ENCODE data around the gene ELP2. TPM values are rescaled to one million over a fixed set of nuclear protein-coding genes. Genes with fewer than 3 reads are reported as not detected.

ELP2 gene
- total and polyA plus RNA-seq, 12 donors: 33.7 to 69.2 (median 57.9) TPM

DNA sequence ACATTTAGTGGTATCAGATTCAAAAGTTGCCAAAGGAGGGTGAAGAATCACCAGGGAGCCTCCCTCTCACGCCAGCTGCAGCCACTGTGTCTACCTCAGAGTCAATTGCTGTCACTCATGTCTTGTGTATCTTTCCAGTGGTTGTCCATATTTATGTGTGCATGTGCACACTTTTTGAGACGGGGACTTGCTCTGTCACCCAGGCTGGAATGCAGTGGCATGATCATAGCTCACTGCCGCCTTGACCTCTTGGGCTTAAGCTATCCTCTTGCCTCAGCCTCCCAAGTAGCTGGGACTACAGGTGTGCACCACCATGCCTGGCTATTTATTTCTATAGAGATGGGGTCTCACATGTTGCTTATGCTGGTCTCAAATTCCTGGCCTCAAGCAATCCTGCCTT is 61.6 kb downstream of the ELP2 start:
- H3K36me3 ChIP-seq: no peaks in the 10 kb centered on the region
- TF ChIP-seq, protein P1, sequence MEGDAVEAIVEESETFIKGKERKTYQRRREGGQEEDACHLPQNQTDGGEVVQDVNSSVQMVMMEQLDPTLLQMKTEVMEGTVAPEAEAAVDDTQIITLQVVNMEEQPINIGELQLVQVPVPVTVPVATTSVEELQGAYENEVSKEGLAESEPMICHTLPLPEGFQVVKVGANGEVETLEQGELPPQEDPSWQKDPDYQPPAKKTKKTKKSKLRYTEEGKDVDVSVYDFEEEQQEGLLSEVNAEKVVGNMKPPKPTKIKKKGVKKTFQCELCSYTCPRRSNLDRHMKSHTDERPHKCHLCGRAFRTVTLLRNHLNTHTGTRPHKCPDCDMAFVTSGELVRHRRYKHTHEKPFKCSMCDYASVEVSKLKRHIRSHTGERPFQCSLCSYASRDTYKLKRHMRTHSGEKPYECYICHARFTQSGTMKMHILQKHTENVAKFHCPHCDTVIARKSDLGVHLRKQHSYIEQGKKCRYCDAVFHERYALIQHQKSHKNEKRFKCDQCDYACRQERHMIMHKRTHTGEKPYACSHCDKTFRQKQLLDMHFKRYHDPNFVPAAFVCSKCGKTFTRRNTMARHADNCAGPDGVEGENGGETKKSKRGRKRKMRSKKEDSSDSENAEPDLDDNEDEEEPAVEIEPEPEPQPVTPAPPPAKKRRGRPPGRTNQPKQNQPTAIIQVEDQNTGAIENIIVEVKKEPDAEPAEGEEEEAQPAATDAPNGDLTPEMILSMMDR (IDR thresholded peaks at IDR 0.05): no peak
- peaks cover 0 to 25% (median 11%) of the 10 kb centered on the region in 9 donors for H3K4me1 ChIP-seq
- no peak overlapping the region for H3K4me3 ChIP-seq
- H3K27me3 ChIP-seq: peaks cover 0 to 13% (median 0%) of the 10 kb centered on the region in 7 donors
- intact Hi-C loops (cut with DNase I): loop anchor here in 1 of 10 donors (10.0 kb wide), 1 partner anchor 94 kb away; no protein-coding TSS in a partner anchor
- no peak overlapping the region for H3K27ac ChIP-seq
- 96 to 98% methylated on average over 3 of the region's 3 CpGs for WGBS, 2 donors
- H3K9me3 ChIP-seq: no peaks in the 10 kb centered on the region
- no peak for DNase-seq
- no peak for ATAC-seq

DNA sequence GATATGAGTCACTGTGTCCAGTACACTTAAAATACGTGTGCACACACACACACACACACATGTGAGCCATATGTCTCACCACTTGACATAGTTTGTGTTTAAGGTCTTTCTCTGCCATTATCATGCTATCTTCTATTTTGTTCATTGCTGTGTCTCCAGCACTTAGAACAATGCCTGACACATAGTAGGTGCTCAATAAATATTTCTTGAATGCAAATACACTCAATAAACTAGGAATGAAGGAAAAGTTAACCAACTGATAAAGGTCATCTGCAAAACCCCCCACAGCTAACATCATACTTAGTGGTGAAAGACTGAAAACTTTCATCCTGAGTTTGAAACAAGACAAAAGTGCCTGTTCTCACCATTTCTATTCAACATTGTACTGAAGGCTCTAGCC is 62.0 kb downstream of the ELP2 start:
- whole genome bisulfite sequencing, 2 donors: 96 to 98% methylated on average over 1 of the region's 1 CpG
- DNase-seq (no peak), ATAC-seq (no peak)
- Histone ChIP-seq H3K4me1 (peaks cover 0 to 20% (median 8%) of the 10 kb centered on the region in 9 donors), H3K4me3 (no peak overlapping the region), H3K36me3 (no peaks in the 10 kb centered on the region), H3K27ac (no peak overlapping the region), H3K9me3 (no peaks in the 10 kb centered on the region), H3K27me3 (peaks cover 0 to 13% (median 0%) of the 10 kb centered on the region in 7 donors)
- TF ChIP-seq, protein P1 (IDR thresholded peaks at IDR 0.05): no peak
- intact Hi-C loops (cut with DNase I): loop anchor here in 1 of 10 donors (10.0 kb wide), 1 partner anchor 93 kb away; no protein-coding TSS in a partner anchor

DNA sequence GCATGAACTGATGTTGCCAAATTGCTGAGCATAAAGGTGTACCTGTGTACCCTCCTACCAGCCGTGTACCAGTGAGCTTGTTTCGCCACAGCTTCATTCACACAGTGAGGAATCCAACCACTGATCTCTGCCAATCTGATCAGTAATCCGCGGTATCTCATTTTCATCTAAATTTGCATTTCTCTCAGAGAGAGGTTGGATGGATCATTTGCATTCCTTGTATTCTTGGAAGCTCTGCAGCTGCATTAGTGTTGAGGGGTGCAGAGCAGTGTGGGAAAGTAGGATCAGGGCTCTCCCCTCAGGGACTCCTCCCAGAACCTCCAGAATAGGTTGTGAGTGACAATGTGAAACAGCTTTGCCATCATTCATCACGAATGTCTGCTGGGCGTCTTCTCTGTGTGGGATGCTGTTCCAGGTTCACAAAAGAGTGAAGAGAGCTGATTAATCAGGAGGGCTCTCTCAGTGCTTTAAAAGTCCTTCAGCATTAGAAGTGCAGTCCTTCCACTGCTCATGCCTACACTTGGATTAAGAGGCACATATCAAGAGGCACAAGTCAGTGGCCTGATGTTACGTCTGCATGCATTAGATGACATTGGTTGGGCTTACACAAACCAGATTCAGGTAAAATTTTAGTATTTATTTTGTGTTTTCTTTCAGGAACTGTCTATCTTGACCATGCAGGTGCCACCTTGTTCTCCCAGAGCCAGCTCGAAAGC is 65.1 kb downstream of the ELP2 start:
- intact Hi-C loops (cut with DNase I): loop anchor here in 1 of 10 donors (10.0 kb wide), 1 partner anchor 90 kb away; no protein-coding TSS in a partner anchor

DNA sequence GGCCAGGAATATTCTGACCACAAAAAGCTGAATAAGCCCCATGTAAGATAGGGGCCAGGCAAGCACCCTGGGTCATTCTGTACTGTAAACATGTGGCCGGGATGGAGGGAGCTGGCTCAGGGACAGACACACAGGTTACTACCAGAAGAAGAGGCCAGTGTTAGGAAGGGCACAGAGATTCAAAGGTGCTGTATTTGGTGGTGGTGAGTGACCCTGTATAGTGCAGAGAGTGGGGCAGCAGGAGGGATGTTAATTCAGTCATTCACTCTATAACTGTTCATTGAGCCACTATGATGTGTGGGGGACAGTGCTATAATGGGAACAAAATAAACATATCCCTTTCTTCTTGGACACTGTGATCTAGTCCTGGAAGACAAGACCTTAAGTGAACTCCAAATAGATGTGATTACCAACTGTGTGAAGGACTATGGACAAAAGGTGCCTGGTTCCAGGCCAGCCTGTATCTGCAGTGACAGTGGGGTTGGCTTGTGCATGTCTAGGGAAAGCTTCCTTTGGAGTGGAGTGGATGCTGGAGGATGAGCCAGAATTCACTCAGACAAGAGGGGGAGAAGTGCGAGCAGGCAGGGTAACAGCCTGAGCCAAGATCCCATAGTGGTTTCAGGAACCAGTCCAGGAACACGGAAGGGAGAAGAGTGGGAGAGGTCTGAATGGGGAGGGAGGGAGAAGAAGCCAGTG is 65.9 kb downstream of the ELP2 start:
- no peak overlapping the region for H3K27ac ChIP-seq
- no peaks in the 10 kb centered on the region for H3K36me3 ChIP-seq
- ATAC-seq (peak in 4 of 8 donors; percentile 30 to 76 (median 62)), DNase-seq (no peak)
- peaks cover 0 to 8% (median 0%) of the 10 kb centered on the region in 9 donors for H3K4me1 ChIP-seq
- TF ChIP-seq, protein P1 (IDR thresholded peaks at IDR 0.05): no peak
- intact Hi-C loops (cut with DNase I): loop anchor here in 1 of 10 donors (10.0 kb wide), 1 partner anchor 89 kb away; no protein-coding TSS in a partner anchor
- 34 to 35% methylated on average over 3 of the region's 3 CpGs for WGBS, 2 donors
- no peaks in the 10 kb centered on the region for H3K27me3 ChIP-seq
- H3K4me3 ChIP-seq: no peak overlapping the region
- no peaks in the 10 kb centered on the region for H3K9me3 ChIP-seq

More for the DNA sequence above, 65.1 kb downstream of the ELP2 start:
- Histone ChIP-seq H3K27me3 (no peaks in the 10 kb centered on the region), H3K4me3 (no peak overlapping the region), H3K36me3 (no peaks in the 10 kb centered on the region), H3K4me1 (peaks cover 0 to 8% (median 0%) of the 10 kb centered on the region in 9 donors), H3K9me3 (no peaks in the 10 kb centered on the region), H3K27ac (no peak overlapping the region)
- DNase-seq (no peak), ATAC-seq (no peak)
- WGBS, 2 donors: 78 to 88% methylated on average over 8 of the region's 8 CpGs
- TF ChIP-seq, protein P1 (IDR thresholded peaks at IDR 0.05): no peak

Measured in heart right ventricle (tissue), 16 donors.